K562 (cell line): ENCODE measurements around the gene CFAP410. TPM values are rescaled to one million over a fixed set of nuclear protein-coding genes. Genes with fewer than 3 reads are reported as not detected.

ENCODE experiments used
- ATAC-seq: fragments of 200-7000 bp; cut with Tn5 transposase; 3 replicates; pipeline ENCODE4 v1.9.1; 2020; ENCODE audit warnings: moderate library complexity
- BruUV-seq: library from RNA; stranded (reverse); fragments of 400-500 nt; replicated peaks from 2 replicates; lab custom pipeline; 2021; lab: Mats Ljungman, UMichigan
- CTCF ChIA-PET: fragments of 300-600 bp; formaldehyde crosslinking; extraction: SDS; loops from one replicate; lab custom pipeline; 2021; ENCODE audit warnings: low intra/inter-chr PET ratio; lab: Yijun Ruan, JAX
- POLR2A ChIA-PET: fragments of 300-600, 350-650 bp; sonication (Branson Sonifier 250); formaldehyde crosslinking; extraction: SDS; loops from one replicate; lab custom pipeline; 2021; ENCODE audit warnings: antibody characterized with exemption, inconsistent platforms; lab: Yijun Ruan, JAX
- DNase-seq, 4 experiments: peaks; one replicate each; pipeline versions ENCODE4 v3.0.0 to v3.0.0-alpha.2; 2011 to 2018; ENCODE audit warnings: low spot score in 3 of 4, mixed read lengths in 3 of 4; ENCODE audit errors: extremely low read depth in 1 of 4
- FAIRE-seq: peaks from 2 replicates; lab custom pipeline; 2011; peaks lifted over from hg19 to GRCh38; lab: Jason Lieb, UNC
- H2AFZ ChIP-seq: 2 replicates; pipeline ENCODE4 v1.6.0; 2011; ENCODE audit warnings: low read depth, low read length, control low read depth, inconsistent platforms
- H3K27ac ChIP-seq: fragments of 200-600 bp; 3 replicates; pipeline ENCODE4 v1.8.0; 2011; ENCODE audit warnings: low read depth, mild to moderate bottlenecking, control low read depth, inconsistent platforms, low read length, moderate library complexity, mixed read lengths; ENCODE audit errors: extremely low read depth
- H3K27me3 ChIP-seq, 2 experiments: fragments of 300-600 bp in 1 of 2; 2 replicates in 1 of 2; 3 replicates in 1 of 2; pipeline versions ENCODE4 v1.6.0 to v1.8.0; 2011; ENCODE audit warnings: inconsistent platforms in 2 of 2, low read length in 2 of 2, mild to moderate bottlenecking in 1 of 2, mixed read lengths in 1 of 2, moderate library complexity in 1 of 2; ENCODE audit not compliant: control insufficient read depth in 2 of 2, insufficient read depth in 2 of 2
- H3K36me3 ChIP-seq: fragments of 300-600 bp; 3 replicates; pipeline ENCODE4 v1.8.0; 2011; ENCODE audit warnings: mild to moderate bottlenecking, low read length, inconsistent platforms; ENCODE audit not compliant: control insufficient read depth, insufficient read depth
- H3K4me1 ChIP-seq, 2 experiments: fragments of 200-600 bp in 1 of 2; replicated peaks in 1 of 2; 2 replicates in 1 of 2; 3 replicates in 1 of 2; pipeline versions ENCODE4 v1.5.1 to v1.8.0; 2011; ENCODE audit warnings: inconsistent platforms in 2 of 2, low read length in 2 of 2, mild to moderate bottlenecking in 1 of 2, mixed read lengths in 1 of 2, moderate library complexity in 1 of 2; ENCODE audit not compliant: control insufficient read depth in 2 of 2, insufficient read depth in 2 of 2
- H3K4me2 ChIP-seq: 2 replicates; pipeline ENCODE4 v1.6.1; 2011; ENCODE audit warnings: low read length, control low read depth, inconsistent platforms, mixed read lengths; ENCODE audit not compliant: insufficient read depth
- H3K4me3 ChIP-seq: fragments of 200-600 bp; sonication (generic), shearing (Covaris generic); 2 replicates; pipeline ENCODE4 v1.5.1; 2016; ENCODE audit warnings: control low read depth, inconsistent platforms
- H3K79me2 ChIP-seq: fragments of 200-600 bp; 3 replicates; pipeline ENCODE4 v1.8.0; 2011; ENCODE audit warnings: low read length, inconsistent platforms; ENCODE audit not compliant: control insufficient read depth, insufficient read depth
- H3K9ac ChIP-seq, 2 experiments: 2 replicates each; pipeline versions ENCODE4 v1.6.0 to v1.6.1; 2011; ENCODE audit warnings: low read depth in 2 of 2, low read length in 2 of 2, control low read depth in 1 of 2, inconsistent platforms in 1 of 2, mild to moderate bottlenecking in 1 of 2, mixed read lengths in 1 of 2; ENCODE audit not compliant: insufficient read depth in 1 of 2
- H3K9me1 ChIP-seq: one replicate; pipeline ENCODE4 v1.6.0; 2011; ENCODE audit warnings: inconsistent platforms, mild to moderate bottlenecking, low read length, moderate library complexity; ENCODE audit not compliant: control insufficient read depth, insufficient read depth
- H3K9me3 ChIP-seq: replicated peaks from 2 replicates; pipeline ENCODE4 v1.5.1; 2011; ENCODE audit warnings: low read depth, low read length, inconsistent platforms; ENCODE audit not compliant: control insufficient read depth, insufficient read depth
- H4K20me1 ChIP-seq: replicated peaks from 2 replicates; pipeline ENCODE4 v1.6.1; 2011; ENCODE audit warnings: low read length, inconsistent platforms, mixed read lengths; ENCODE audit not compliant: control insufficient read depth, insufficient read depth
- ARID2 ChIP-seq: fragments of 450-650 bp; IDR thresholded peaks from 2 replicates; pipeline ENCODE4 v1.6.1; 2017; ENCODE audit warnings: antibody characterized with exemption, mild to moderate bottlenecking
- ETV1 ChIP-seq: fragments of 450-650 bp; conservative IDR thresholded peaks from 2 replicates; pipeline ENCODE4 v1.6.1; 2016; ENCODE audit warnings: missing genetic modification characterization, control low read depth, low read depth, missing compliant biosample characterization
- GTF3C2 ChIP-seq: IDR thresholded peaks from 3 replicates; pipeline ENCODE4 v1.6.1; 2011; ENCODE audit warnings: borderline replicate concordance, mild to moderate bottlenecking, moderate library complexity; ENCODE audit not compliant: insufficient read length; ENCODE audit errors: extremely low read depth
- HMG20A ChIP-seq: fragments of 450-650 bp; formaldehyde crosslinking; conservative IDR thresholded peaks from 2 replicates; pipeline ENCODE4 v1.4.0; 2020; ENCODE audit warnings: mild to moderate bottlenecking, mixed read lengths
- POLR3A ChIP-seq: IDR thresholded peaks from 2 replicates; pipeline ENCODE4 v1.6.1; 2011; ENCODE audit warnings: borderline replicate concordance, mild to moderate bottlenecking, moderate library complexity; ENCODE audit not compliant: insufficient read length, insufficient read depth; ENCODE audit errors: extremely low read depth
- PYGO2 ChIP-seq: fragments of 450-650 bp; IDR thresholded peaks from 2 replicates; pipeline ENCODE4 v1.6.1; 2016; ENCODE audit warnings: mild to moderate bottlenecking, missing genetic modification characterization, moderate library complexity, missing compliant biosample characterization
- SMAD3 ChIP-seq: fragments of 450-650 bp; formaldehyde crosslinking; conservative IDR thresholded peaks from 2 replicates; pipeline ENCODE4 v1.4.0; 2020; ENCODE audit warnings: mild to moderate bottlenecking
- ZKSCAN3 ChIP-seq: fragments of 250-450 bp; sonication (Bioruptor Pico); IDR thresholded peaks from 2 replicates; pipeline ENCODE4 v1.4.0; 2020
- ZNF586 ChIP-seq: fragments of 450-650 bp; formaldehyde crosslinking; conservative IDR thresholded peaks from 2 replicates; pipeline ENCODE4 v1.4.0; 2020; ENCODE audit warnings: mild to moderate bottlenecking, moderate library complexity
- whole genome bisulfite sequencing: fragments of 100-300 bp; shearing (Covaris generic); methylation state at CpG from one replicate; pipeline ENCODE4 v1.1.6; 2016; ENCODE audit warnings: low coverage, mixed read lengths; ENCODE audit not compliant: insufficient coverage; ENCODE audit errors: missing lambda C conversion rate; 5-methylcytosine and 5-hydroxymethylcytosine counted together
- in situ Hi-C: fragments of 300-500 bp; cut with MboI; formaldehyde crosslinking; loops from 4 replicates; pipeline ENCODE4 v1.15.0; 2018; ENCODE audit warnings: inconsistent platforms, mixed read lengths
- intact Hi-C: fragments of 100-400 bp; cut with micrococcal nuclease; formaldehyde crosslinking; loops from 2 replicates; pipeline ENCODE4 v1.14.2; 2022
- polyA plus RNA-seq, 8 experiments: library from polyadenylated mRNA; depleted of rRNA in 4 of 8; stranded (reverse) in 5 of 8; unstranded in 3 of 8; fragments of >200 nt; fragmentation: Nextera tagmentation in 2 of 8; fragmentation: Illumina TruSeq in 1 of 8; extraction: Ambion mirVana in 2 of 8; extraction: Trizol in 1 of 8; gene quantifications; 2 replicates each; pipeline versions ENCODE4 v1.2.1 to v1.2.3, GENCODE V29; 2011 to 2014; ENCODE audit warnings: inconsistent platforms in 1 of 8, missing spikeins in 1 of 8
- total RNA-seq, 7 experiments: library from RNA; depleted of rRNA in 6 of 7; stranded (reverse); fragments of >200 nt in 6 of 7; fragmentation: Illumina TruSeq in 2 of 7; extraction: Trizol in 2 of 7; gene quantifications; 2 replicates each; pipeline versions ENCODE4 v1.2.1 to v1.2.3, GENCODE V29; 2011 to 2021; ENCODE audit warnings: low replicate concordance in 1 of 7

Gene CFAP410
- total and polyA plus RNA-seq, 9 of the 15 experiments (the other 6 are each of a cell fraction or from before 2014, with no cell fraction given): 0.07 to 17.3 (median 2.3) TPM

- BruUV-seq: no TSS peak
- H3K4me1 ChIP-seq: peaks cover 0 to 3% of the 10 kb centered on the region in 2 experiments; a peak in 1 of 5 replicates
- ChIA-PET CTCF (no interaction called here), POLR2A (interaction anchor here (1.6 kb wide), 1 partner anchor 12 kb away, joined by 4 read pairs; no protein-coding TSS in a partner anchor)
- no peaks in the 10 kb centered on the region for H3K36me3 ChIP-seq
- H3K9me3 ChIP-seq: no peaks in the 10 kb centered on the region
- no peak overlapping the region for H3K4me3 ChIP-seq
- peaks cover 55 to 66% of the 10 kb centered on the region in 2 experiments for H3K27me3 ChIP-seq
- in situ Hi-C loops (no loop called here), intact Hi-C loops (no loop called here)
- FAIRE-seq (no peak), ATAC-seq (no peak), DNase-seq (no peak)
- WGBS: 2% methylated on average over 5 of the region's 5 CpGs
- H4K20me1 ChIP-seq: peaks cover 7% of the 10 kb centered on the region; the same call in 1 of the 2 replicates
- no peak overlapping the region for H3K4me2 ChIP-seq
- peak overlapping the region in 1 of 2 experiments; percentile 16; a peak in 1 of 4 replicates for H3K9ac ChIP-seq
- no peak overlapping the region for H3K27ac ChIP-seq
- H2AFZ ChIP-seq: no peak overlapping the region
- no peaks in the 10 kb centered on the region for H3K9me1 ChIP-seq
- TF ChIP-seq ARID2: no peak
- no peak for TF ChIP-seq SMAD3 (CRISPR knock-in tag)
- no peak for TF ChIP-seq ZNF586 (CRISPR knock-in tag)
- no peak for TF ChIP-seq ETV1 (tag)
- no peak for TF ChIP-seq PYGO2 (tag)
- TF ChIP-seq POLR3A: no peak
- no peak for TF ChIP-seq GTF3C2
- TF ChIP-seq HMG20A (CRISPR knock-in tag): no peak
- no peak for TF ChIP-seq ZKSCAN3 (CRISPR knock-in tag)
- H3K79me2 ChIP-seq: no peaks in the 10 kb centered on the region
These were observed 40.3 kb upstream of the CFAP410 start for GRCh38 chr21:44379515-44379848.
